Mesenteric fat pad (tissue), 1 donor: Measurements from ENCODE around the gene MRPL44. TPM values are rescaled to one million over a fixed set of nuclear protein-coding genes. Genes with fewer than 3 reads are reported as not detected.
A peak's percentile ranks its signal among the peaks of the same experiment; 100 is the strongest.

Source experiments
- DNase-seq: peaks from one replicate; pipeline ENCODE4 v3.0.0-alpha.2; 2020; ENCODE audit warnings: low spot score
- long read RNA-seq: library from polyadenylated mRNA; unstranded; transcript quantifications from one replicate; pipeline ENCODE4 v2.0.0, GENCODE V29; 2020
- total RNA-seq: library from RNA; stranded (reverse); fragmentation: NEBNext Ultra II Directional; extraction: Animal tissue kit (Norgen Biotek cat#: 25700); gene quantifications from one replicate; pipeline ENCODE4 v1.2.1, GENCODE V29; 2021
- donor health status: DM: yes; HTN: yes; CAD: no.

The MRPL44 gene
- total RNA-seq = 19.2 TPM
- long read RNA-seq, transcript MRPL44-201 (4 exons, 1,748 nt) = major isoform, 126 of 129 reads
- long read RNA-seq, partial matches to known transcripts = 0 of 129 reads
- long read RNA-seq, other reads (novel, unspliced or antisense) = 3 of 129 reads

DNA sequence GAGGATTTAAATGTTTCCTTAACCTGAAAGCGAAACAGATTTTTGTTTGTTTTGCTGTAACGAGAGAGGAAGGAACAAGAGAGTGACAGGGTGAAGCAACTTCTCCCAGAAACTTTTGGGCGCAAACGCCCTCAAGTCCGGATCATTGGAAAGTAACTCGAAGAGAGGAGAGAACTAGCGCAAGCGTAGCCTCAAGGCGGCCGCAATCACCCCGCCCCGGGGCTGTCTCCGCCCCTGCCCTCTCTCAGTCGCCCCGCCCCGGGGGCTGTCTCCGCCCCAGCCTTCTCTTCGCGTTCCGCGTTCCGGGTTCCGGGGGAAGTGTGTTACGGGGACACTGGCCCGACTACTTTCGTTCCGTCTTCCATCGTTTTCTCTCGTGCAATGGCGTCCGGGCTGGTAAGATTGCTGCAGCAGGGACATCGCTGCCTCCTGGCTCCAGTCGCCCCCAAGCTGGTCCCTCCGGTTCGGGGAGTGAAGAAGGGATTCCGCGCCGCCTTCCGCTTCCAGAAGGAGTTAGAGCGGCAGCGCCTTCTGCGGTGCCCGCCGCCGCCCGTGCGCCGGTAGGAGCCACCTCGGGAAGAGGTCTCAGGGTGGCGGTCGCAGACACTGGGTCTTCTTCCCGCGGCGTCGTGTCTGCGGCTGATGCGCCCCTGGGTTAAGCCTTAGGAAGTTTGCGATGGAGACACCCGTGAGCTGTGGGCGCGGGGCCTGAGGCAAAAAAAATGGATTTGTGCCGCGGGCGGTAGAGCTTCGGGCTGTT lies at the start of gene MRPL44:
Gene MRPL44 (plus strand): TSS at position 372 of the 760 bp plus-strand sequence. CDS start 10 bp downstream, at position 382.
- DNase-seq = peak; percentile 99

DNA sequence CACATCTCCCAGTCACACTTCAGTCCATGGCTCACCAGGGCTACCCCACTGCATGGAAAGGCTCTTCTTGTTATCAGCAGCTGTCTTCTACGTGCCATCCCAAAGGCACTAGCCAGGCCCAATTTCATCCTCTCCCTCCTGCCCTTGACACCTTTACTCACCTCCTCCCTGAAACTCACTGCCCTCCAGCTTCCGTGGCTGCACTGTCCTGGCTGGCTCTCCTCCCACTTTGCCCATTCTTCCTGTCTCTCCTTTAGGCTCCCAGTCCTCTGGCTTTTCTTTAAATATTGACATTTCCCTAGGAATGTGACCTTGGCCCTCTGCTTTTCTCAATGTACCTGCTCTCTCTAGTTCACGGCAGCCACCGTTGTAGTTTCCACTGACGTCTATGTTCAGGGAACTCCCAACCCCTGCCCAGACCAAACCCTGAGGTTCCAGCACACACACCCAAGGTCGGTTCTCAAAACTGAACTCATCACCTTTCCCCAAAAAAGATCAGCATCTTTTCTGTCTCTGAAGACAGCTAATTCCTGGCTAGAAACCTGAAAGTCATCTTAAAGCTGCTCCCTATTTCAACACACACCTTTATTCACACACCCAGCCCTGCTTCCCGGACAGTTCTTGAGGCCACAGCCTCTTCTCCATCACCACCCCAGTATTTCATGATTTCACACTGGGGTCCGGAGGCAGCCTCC lies 48.8 kb upstream of the MRPL44 start:
- DNase-seq = no peak

DNA sequence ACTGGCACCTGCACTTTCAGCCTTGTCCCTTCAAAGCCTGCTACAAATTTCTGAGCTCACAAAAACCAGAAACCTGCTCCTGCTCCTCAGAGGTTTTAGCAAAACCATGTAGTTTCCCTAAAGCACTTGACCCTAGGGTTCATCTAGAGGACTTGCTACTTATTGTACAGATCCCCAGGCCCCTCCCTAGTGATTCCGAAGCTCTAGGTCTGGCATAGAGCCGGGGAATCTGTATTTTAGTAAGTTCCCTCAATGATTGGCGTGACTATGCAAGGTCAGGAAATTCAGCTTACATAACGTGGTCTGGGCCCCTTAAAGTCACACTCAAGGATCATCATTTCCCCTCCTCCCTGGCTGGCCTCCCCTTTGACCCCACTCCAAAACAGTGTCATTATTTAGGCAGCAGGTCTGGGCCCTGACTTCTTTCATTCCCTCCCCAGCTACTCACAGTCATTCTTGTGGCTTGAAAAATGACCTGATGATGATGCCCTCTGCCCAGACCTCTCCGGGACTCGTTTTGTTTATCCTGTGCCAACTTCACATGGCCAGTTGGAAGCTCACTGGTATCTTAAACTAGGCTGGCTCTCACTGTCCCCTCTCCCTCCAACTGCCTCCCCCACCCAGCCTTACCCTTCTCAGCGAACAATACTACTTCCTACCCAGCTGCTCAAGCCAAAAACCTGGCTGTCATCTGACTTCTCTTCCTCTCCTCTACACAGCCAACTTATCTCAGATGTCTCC lies 48.1 kb upstream of the MRPL44 start:
- DNase-seq = no peak

DNA sequence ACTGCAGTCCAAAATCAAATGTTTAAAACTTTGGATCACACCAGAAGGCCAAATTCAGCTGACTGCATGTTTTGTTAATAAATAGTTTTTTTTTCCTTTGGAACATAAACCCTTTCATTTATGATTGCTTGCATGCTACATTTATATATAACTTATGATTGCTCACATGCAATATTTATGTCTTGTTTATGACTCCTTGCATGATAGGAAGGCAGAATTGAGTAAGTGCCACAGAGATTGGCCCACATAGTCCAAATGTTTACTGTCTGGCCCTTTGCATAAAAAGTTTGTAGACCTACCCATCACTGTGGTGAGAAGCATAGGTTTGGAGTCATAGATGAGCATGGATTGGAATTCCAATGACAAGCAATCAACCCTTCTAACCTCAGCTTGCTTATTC lies 42.9 kb upstream of the MRPL44 start:
- no peak for DNase-seq

DNA sequence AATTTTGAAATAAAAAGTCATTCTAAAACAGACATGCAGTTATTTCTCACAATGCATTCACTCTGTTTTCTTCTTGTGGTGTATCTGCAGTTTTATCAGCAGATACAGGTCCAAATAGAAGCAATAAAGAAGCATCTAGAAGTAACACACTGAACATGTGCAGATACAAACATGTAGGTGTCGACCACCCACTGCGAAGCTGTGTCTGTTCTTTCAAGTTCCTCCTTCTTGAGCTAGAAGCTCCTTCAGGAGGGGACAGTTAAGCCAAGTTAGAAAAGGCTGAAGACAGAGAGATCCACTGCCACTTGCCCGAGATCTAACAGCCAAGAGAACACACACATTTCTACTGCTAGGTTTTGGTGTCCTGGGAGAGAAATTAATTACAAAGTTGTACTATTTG lies 42.2 kb upstream of the MRPL44 start:
- no peak for DNase-seq

DNA sequence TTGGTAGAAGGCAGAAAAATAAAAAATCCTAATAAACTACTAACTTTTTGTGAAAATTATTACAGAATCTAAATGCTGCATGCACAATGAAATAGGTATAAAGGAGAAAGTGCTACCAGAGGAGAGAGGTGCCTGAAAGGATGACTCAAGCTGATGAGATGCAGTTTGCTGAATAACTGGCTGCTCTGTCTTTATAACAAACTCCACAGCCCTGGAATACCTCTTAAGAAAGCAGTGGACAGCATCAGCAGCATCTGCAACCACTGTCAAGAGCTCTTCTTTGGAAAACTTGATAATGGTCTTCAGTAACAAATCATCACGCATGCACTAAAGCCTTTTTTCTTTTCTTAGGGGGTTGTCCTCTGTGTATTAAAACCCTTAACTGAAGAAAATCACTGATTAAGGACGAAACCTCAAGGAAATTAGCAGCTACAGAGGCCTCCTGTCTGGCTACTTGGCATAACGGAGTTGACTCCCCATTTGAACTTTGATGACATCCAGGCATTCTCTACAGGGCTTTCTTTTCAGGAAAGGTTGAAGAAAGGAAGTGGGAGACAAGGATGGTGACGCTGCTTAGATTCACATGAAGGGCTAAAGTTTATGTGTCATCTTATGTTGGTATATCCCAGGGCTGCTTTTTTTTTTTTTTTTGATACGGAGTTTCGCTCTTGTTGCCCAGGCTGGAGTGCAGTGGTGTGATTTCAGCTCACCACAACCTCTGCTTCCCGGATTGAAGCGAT lies 40.9 kb upstream of the MRPL44 start:
- no peak for DNase-seq

DNA sequence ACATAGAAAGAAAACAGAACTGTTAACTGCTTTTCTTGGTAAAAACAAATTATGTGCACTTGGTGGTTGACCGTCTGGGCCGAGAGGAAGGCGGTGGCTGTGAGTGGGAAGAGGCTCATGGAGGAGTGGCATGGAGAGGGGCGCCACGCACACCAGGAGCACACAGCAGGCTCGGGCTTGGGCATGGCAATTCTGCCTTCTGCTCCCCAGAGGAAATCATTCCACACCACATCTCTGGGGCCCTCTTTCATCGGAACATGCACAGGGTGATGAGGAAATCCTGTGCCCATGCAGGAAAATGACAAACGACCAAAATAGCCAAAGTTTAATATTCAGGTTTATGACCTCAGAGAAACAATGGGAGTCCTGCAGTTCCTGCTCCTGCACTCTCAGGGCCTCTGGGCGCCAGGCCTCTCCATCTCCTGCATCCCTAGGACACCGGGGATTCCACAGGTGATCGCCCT lies 38.6 kb upstream of the MRPL44 start:
- no peak for DNase-seq

DNA sequence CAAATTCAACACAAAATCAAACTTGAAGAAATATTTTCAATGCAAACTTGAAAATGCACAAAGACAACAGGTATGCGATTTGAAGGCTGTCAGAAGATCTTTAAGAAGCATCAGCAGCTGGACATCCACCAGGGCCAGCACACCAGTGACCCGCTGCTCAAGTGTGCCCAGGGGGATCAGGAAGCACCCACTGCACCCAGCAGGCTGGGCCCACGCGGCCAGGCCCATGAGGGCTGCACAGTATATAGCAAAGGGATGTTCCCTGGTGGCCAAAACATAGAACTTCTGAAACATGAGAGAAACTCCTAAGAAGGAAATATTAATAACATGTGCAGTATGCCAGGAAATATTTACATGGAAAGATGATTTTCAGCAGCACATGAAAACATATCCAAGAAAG lies 37.2 kb upstream of the MRPL44 start:
- no peak for DNase-seq

DNA sequence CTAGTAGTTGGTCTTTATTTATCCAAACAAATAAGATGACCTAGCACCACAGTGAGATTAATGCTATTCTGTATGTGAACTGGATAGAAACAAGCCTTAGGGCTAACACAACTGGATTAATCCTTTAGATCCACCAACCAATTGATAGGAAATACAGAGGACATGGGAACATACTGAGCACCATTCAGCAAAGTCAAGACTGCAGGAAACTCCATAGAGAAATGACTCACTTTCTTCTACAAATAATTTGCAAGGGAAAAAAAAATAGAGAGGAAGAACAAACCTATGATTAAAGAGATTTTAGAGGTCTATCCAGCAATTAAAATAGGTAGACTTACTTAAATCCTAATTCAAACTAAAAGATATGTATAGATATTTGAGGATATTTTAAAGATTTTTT lies 36.1 kb upstream of the MRPL44 start:
- DNase-seq = no peak

DNA sequence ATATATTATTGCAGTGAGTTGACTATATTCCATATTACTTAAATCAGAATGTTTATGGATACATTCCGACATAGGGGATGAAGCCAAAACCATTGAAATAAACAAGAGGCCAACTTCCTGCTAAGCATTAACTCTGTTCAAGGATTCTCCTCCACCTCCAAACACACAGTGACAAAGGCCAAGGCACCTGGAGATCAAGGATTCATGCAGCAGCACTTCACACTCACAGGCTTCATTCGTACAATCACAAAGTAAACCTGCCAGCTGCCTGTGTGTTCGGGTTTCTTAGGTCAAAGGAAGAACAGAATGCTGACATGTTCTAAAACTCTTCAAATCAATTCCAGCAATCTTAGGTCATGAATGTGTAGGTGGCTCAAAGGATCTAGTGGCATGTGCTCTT lies 35.0 kb upstream of the MRPL44 start:
- DNase-seq = no peak

DNA sequence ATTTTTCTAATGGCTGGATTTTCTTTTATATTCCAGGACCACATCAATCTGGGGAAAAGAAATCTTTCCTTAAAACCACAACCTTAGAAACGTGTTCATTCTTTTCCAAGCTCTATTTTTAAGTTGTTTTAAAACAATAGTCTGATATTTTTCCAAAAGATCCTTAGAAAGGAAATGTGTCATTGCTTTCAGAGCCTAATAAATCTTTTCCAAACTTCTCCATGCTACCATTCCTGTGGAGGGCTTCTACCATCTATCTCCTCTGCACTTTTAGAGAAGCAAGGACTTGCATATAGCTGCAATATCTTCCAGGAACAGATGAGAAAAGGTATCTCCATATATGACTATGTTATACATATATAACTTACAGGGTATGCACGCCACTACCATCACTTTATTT lies 33.3 kb upstream of the MRPL44 start:
- DNase-seq = no peak

DNA sequence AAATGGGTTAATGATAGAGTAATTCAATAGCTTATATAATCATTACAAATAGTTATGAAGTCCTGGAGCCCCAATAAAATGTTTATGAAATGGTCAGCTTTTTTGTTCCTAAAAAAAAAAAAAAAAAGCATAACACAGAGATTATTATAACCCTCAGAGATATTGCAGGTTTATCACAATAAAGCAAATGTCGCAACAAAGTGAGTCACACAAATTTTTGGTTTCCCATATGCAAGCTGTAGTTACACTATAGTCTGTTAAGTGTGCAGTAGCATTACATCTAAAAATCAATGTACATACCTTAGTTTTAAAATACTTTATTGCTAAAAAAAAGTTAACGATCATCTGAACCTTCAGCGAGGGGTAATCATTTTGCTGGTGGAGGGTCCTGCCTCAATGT lies 32.2 kb upstream of the MRPL44 start:
- DNase-seq = no peak

DNA sequence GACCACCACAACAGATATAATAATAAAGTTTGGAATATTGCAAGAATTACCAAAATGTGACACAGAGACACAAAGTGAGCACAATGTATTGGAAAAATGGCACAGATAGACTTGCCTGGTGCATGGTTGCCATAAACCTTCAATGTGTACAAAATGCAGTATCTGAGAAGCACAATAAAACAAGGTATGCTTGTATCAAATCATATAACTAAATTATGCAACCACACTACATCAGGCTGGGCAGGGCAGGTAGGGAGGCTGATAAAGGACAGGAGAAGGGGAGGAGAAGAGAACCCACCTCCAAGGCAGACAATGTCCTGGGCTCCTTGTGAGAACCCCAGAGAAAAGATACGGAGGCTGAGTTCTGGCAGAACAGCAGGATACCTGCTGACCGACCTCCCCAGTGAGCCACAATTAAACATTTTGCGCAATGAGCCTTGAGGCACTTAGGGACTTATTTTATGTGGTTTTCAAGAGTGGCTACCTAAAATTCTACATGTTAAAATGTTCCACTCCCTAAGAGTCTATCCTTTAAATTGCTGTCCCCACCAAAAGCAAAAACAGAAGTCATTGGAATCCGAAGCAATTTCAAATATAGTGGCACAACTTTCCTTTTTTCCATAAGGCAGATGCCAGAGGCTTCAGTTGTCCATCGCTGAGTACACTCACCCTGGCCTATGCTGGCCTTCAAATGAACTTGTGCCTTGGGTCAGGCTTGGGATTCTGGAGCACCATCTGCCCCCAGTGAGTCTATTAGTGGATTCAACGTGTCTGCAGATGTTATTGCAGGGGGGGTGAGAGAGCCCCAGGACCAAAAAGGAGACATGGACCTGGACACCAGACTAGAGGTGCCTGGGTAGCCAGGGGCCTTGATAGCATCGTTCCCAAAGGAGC lies 28.9 kb upstream of the MRPL44 start:
- DNase-seq = no peak

DNA sequence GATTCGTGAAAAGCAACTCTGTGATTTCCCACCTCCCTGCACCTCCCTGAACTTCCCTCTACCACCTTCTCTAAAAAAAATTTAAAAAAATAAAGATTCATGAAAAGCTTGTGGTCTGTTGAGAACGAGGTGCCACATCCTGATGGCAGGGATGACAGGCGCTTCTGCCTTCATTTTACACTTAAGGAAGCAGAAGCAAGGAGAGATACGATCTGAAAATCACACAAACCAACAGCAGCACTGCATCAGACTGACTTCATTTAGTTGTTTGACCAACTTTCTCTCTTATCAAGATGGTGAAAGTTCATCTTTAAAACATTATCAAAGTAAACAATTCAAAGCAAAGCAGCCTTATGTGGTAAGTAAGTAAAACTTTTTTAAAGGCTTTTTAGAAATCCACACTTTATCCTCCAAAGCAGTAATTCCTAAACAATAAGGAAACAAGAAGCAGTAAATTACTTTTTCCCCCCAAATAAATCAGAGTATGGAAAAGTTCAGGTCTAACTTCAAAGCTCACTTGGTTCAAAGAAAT lies 27.6 kb upstream of the MRPL44 start:
- no peak for DNase-seq

DNA sequence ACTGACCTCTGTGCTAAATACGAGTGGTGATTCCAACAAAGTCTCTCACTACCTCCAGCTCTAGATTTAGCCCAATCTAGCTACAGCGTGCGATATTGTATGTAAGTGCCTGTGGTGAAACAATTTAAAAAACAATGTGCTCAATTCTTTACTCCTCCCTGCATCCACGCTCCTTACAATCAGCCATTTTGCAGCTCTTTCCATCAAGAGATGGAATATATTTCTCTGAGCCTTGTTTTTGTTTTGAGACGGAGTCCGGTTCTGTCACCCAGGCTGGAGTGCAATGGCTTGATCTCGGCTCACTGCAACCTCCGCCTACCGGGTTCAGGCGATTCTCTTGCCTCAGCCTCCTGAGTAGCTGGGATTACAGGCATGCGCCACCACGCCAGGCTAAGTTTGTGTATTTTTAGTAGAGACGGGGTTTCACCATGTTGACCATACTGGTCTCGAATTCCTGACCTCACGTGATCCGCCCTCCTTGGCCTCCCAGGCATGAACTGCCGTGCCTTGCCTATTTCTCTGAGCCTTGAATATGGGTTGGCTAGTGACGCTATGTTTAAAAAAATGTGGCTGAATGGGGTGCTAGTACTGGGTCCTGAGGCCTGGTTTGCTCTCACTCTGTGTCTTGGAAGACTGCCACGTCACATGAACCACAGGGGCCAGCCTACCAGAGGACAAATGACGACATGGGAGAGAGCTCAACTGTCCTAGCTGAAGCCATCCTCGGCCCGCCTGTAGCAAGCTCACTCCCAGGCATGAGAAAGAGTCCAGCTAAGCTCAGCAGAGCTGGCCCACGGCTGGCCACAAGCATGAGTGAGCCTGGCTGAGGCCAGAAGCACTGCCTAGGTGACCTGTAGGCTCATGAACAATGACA lies 26.9 kb upstream of the MRPL44 start:
- no peak for DNase-seq

DNA sequence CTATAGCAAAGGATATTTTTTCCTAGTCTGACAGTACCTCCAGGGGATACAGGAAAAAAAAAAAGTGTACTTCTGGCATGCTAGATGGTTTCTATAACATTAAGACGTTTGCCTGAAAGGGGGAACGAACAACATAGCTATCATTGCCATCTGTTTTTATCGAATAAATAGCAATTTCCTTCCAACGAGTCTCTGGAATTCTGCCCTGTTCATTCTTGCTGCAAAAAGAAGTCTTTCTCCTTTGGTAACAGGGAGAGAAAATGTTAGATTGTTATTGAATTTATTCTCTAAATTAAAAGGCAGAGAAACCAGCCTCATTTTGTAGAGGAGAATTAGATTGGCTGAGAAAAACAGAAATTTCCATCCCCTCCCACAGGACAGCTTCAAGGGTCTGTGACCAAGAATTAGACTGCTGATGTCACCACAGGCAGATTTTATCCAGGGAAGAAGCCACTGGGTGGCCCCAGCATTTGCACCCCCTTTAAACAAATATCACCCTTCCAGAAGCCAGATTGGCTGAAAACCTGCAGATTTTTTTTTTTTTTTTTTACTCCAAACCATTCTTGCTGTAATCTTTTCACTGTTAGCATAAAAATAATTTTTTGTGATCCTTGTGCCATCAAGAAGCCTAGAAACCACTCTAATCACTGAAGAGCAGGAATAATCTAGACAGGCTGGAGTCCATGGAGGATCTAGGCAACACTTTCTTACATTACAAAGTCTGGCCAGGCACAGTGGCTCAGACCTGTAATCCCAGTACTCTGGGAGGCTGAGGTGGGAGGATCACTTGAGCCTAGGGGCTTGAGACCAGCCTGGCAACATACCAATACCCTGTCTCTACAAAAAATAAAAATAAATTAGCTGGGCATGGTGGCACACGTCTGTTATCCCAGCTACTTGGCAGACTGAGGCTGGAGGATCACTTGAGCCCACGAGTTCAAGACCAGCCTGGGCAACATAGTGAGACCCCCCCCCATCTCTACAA lies 24.2 kb upstream of the MRPL44 start:
- no peak for DNase-seq

DNA sequence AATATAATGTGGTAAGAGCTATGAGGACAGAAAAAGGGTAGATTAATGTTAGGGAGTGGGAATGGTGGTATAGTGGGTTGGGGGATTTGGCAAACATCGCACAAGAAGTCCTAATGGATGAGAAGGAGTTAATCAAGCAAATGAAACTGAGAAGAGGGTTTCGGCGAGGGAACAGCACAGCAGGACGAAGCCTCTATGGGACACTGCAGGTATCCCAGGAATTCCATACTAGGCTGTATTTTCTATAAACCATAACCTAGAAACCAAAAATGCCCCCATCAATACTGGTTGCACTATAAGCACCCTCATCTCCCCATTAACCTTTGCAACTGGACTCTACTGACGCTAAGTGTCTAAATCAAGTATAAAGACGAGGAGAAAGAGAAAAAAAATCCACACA lies 22.4 kb upstream of the MRPL44 start:
- DNase-seq = no peak
